ENCODE measurements around the gene MTUS2. TPM values are rescaled to one million over a fixed set of nuclear protein-coding genes. Genes with fewer than 3 reads are reported as not detected.

The MTUS2 gene
- total RNA-seq, 1 experiment from 2014 or later = not detected

DNA sequence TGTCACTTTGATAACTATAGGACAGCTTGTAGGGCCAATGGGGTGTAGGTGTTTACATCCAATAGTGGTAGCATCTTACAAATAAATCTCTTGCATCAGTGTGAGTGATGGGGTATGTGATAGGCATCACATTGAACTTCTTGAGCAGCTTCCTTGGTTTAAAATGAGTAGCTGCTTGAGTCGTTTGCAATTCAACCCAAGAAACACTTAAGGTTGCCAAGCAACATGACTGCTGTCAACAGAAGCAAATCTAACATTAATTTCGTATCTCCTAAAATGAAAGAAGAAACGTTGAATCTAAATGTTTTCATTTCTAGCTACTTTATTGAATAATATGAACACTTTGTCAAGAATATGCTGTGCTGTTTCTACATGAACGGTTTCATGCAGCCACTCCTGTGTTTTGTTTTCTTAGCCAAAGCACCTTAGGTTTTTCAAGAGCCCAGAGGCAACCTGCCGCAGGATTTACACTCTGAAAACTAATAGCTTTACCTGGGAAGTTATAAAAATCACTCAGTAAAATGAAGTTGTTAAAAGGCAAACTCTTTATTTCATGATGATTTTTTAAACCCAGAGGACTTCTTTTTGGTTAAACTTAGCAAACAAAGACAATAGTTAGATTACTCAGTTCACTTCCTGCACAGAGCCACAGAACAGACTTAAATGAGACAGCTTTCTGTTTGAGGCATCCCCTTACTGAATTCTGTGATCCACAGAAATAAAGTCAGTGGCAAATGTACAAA, 305.2 kb downstream of the MTUS2 start:
- Histone ChIP-seq H3K4me3 (ENCODE audit: low read length) (no peak overlapping the region), H2AFZ (ENCODE audit: low read length) (no peak overlapping the region), H3K79me2 (ENCODE audit: low read length) (no peaks in the 10 kb centered on the region), H3K27ac (ENCODE audit: low read length) (no peak overlapping the region), H4K20me1 (ENCODE audit: low read length) (no peaks in the 10 kb centered on the region), H3K9ac (ENCODE audit: low read length) (no peak overlapping the region), H3K27me3 (ENCODE audit: low read length) (peaks cover 21% of the 10 kb centered on the region), H3F3A (ENCODE audit: low read length, unreplicated experiment) (no peaks in the 10 kb centered on the region), H3K4me2 (ENCODE audit: low read length) (no peak overlapping the region), H3K9me2 (replicated peaks; ENCODE audit: low read length) (no peaks in the 10 kb centered on the region), H3K9me3 (ENCODE audit: low read length) (no peaks in the 10 kb centered on the region), H3K36me3 (ENCODE audit: low read depth, low read length) (no peaks in the 10 kb centered on the region), H3K4me1 (ENCODE audit: insufficient read depth, low read length) (no peaks in the 10 kb centered on the region)
- intact Hi-C loops (cut with micrococcal nuclease) = no loop called here
- ATAC-seq (no peak), DNase-seq (no peak)
- POLR2A ChIA-PET (ENCODE audit: unreplicated experiment) = no interaction called here
- BruUV-seq (replicated peaks) = no TSS peak
- TF ChIP-seq EZH2phosphoT487 (IDR thresholded peaks at IDR 0.05; ENCODE audit: borderline replicate concordance, low read length) = no peak
- TF ChIP-seq EZH2 (IDR thresholded peaks at IDR 0.05; ENCODE audit: low read length, unreplicated experiment) = no peak
- no peak for TF ChIP-seq CTCF (conservative IDR thresholded peaks at IDR 0.05; ENCODE audit: low read depth, low read length)
- CTCF ChIA-PET = no interaction called here

- ATAC-seq = no peak
- H3K9ac ChIP-seq (ENCODE audit: low read length) = no peak overlapping the region
- no peak overlapping the region for H3K4me3 ChIP-seq (ENCODE audit: low read length)
These were observed 305.8 kb downstream of the MTUS2 start for GRCh38 chr13:29125934-29126424.

More at GRCh38 chr13:29125934-29126424, 305.8 kb downstream of the MTUS2 start:
- H3K27me3 ChIP-seq (ENCODE audit: low read length) = peaks cover 18% of the 10 kb centered on the region
- no peak for DNase-seq
- no peaks in the 10 kb centered on the region for H3K36me3 ChIP-seq (ENCODE audit: low read depth, low read length)
- H3K4me2 ChIP-seq (ENCODE audit: low read length) = no peak overlapping the region
- H4K20me1 ChIP-seq (ENCODE audit: low read length) = no peaks in the 10 kb centered on the region
- H3K79me2 ChIP-seq (ENCODE audit: low read length) = no peaks in the 10 kb centered on the region
- H2AFZ ChIP-seq (ENCODE audit: low read length) = no peak overlapping the region
- no peaks in the 10 kb centered on the region for H3F3A ChIP-seq (ENCODE audit: low read length, unreplicated experiment)
- no peaks in the 10 kb centered on the region for H3K9me2 ChIP-seq (replicated peaks; ENCODE audit: low read length)
- TF ChIP-seq CTCF (conservative IDR thresholded peaks at IDR 0.05; ENCODE audit: low read depth, low read length) (no peak), EZH2 (IDR thresholded peaks at IDR 0.05; ENCODE audit: low read length, unreplicated experiment) (no peak), EZH2phosphoT487 (IDR thresholded peaks at IDR 0.05; ENCODE audit: borderline replicate concordance, low read length) (no peak)
- no peaks in the 10 kb centered on the region for H3K4me1 ChIP-seq (ENCODE audit: insufficient read depth, low read length)
- CTCF ChIA-PET = no interaction called here
- H3K27ac ChIP-seq (ENCODE audit: low read length) = no peak overlapping the region
- POLR2A ChIA-PET (ENCODE audit: unreplicated experiment) = no interaction called here
- H3K9me3 ChIP-seq (ENCODE audit: low read length) = no peaks in the 10 kb centered on the region
- no TSS peak for BruUV-seq (replicated peaks)
- intact Hi-C loops (cut with micrococcal nuclease) = no loop called here
